Neutrophil (primary cell): Measurements from ENCODE around the gene ERP29.

ENCODE experiments used
- H3K27ac ChIP-seq: fragments of 200-600 bp; sonication (generic); 2 replicates; pipeline ENCODE4 v1.5.1; 2016; ENCODE audit warnings: mild to moderate bottlenecking, moderate library complexity
- H3K27me3 ChIP-seq: fragments of 200-600 bp; sonication (generic); 2 replicates; pipeline ENCODE4 v1.6.0; 2016; ENCODE audit warnings: mild to moderate bottlenecking
- H3K36me3 ChIP-seq: fragments of 200-600 bp; sonication (generic); 2 replicates; pipeline ENCODE4 v1.5.1; 2017
- H3K4me1 ChIP-seq, 2 experiments: fragments of 200-600 bp in 1 of 2; sonication (generic) in 1 of 2; 1 replicate in 1 of 2; 2 replicates in 1 of 2; pipeline versions ENCODE4 v1.5.1 to v1.6.1; 2013 to 2016; ENCODE audit warnings: low read depth in 1 of 2, low read length in 1 of 2, mild to moderate bottlenecking in 1 of 2, moderate library complexity in 1 of 2; ENCODE audit not compliant: control insufficient read depth in 1 of 2, insufficient read depth in 1 of 2
- H3K4me3 ChIP-seq, 2 experiments: fragments of 200-600 bp in 1 of 2; sonication (generic) in 1 of 2; 1 replicate in 1 of 2; 2 replicates in 1 of 2; pipeline ENCODE4 v1.5.1; 2013 to 2016; ENCODE audit warnings: low read depth in 1 of 2, low read length in 1 of 2, mild to moderate bottlenecking in 1 of 2, moderate library complexity in 1 of 2
- H3K9me3 ChIP-seq: fragments of 200-600 bp; sonication (generic); 2 replicates; pipeline ENCODE4 v1.5.1; 2016
- TF ChIP-seq, protein P1 (sequence below): fragments of 200-600 bp; sonication (generic); IDR thresholded peaks from 2 replicates; pipeline ENCODE4 v1.5.1; 2016; ENCODE audit warnings: antibody characterized with exemption

Gene ERP29

GRCh38 chr12:112011685-112012084 is 1.5 kb upstream of the ERP29 start:
- no peaks in the 10 kb centered on the region for H3K36me3 ChIP-seq
- peak overlapping the region; percentile 87 for H3K27ac ChIP-seq

DNA sequence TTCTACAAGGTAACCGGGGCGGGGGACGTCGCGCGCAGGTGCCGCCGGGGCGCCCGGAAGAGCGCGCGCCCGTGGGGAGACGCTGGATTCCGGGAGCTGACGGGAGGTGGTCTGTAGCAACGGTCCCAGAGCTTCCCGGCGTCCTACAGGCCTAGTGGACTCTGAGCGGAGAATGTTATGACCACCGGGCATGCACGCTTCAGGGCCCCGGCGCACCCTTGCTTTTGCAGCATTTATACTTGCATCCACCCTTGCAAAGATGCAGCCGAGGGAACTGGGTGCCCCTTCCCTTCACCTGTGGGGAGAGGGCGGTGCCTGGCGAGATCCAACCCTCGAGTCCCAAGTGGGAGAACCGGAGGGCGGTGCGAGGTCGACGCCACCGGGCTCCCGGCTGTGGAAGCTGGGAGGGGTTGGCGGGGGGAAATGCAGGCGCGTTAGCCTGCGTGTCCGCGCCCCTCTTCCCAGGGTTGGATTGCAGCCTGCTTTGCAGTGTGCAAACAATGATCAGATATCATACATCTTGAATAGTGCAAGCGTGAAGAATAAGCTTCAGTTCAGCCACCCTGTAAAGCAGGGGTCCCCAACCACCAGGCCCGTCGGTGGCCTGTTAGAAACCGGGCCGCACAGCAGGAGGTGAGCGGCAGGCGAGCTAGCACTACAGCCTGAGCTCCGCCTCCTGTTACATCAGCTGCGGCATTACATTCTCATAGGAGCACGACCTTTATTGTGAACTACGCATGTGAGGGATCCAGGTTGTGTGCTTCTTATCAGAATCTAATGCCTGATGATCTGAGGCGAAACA is 576 bp downstream of the ERP29 start:
- Histone ChIP-seq H3K27me3 (no peaks in the 10 kb centered on the region), H3K4me1 (peaks cover 51 to 53% of the 10 kb centered on the region in 2 experiments), H3K4me3 (peak overlapping the region; percentile 89 to 90), H3K9me3 (no peaks in the 10 kb centered on the region), H3K36me3 (no peaks in the 10 kb centered on the region), H3K27ac (peak overlapping the region; percentile 87)
- TF ChIP-seq, protein P1, sequence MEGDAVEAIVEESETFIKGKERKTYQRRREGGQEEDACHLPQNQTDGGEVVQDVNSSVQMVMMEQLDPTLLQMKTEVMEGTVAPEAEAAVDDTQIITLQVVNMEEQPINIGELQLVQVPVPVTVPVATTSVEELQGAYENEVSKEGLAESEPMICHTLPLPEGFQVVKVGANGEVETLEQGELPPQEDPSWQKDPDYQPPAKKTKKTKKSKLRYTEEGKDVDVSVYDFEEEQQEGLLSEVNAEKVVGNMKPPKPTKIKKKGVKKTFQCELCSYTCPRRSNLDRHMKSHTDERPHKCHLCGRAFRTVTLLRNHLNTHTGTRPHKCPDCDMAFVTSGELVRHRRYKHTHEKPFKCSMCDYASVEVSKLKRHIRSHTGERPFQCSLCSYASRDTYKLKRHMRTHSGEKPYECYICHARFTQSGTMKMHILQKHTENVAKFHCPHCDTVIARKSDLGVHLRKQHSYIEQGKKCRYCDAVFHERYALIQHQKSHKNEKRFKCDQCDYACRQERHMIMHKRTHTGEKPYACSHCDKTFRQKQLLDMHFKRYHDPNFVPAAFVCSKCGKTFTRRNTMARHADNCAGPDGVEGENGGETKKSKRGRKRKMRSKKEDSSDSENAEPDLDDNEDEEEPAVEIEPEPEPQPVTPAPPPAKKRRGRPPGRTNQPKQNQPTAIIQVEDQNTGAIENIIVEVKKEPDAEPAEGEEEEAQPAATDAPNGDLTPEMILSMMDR: no peak

More at GRCh38 chr12:112011685-112012084, 1.5 kb upstream of the ERP29 start:
- TF ChIP-seq, protein P1: no peak
- no peaks in the 10 kb centered on the region for H3K27me3 ChIP-seq
- H3K4me3 ChIP-seq: peak overlapping the region; percentile 89 to 90
- H3K4me1 ChIP-seq: peaks cover 43 to 44% of the 10 kb centered on the region in 2 experiments
- no peaks in the 10 kb centered on the region for H3K9me3 ChIP-seq

- no peaks in the 10 kb centered on the region for H3K9me3 ChIP-seq
- H3K27me3 ChIP-seq: no peaks in the 10 kb centered on the region
- TF ChIP-seq, protein P1: no peak
- H3K4me1 ChIP-seq: peaks cover 59 to 66% of the 10 kb centered on the region in 2 experiments
- no peak overlapping the region for H3K4me3 ChIP-seq
- peak overlapping the region; percentile 87 for H3K27ac ChIP-seq
- peaks cover 15% of the 10 kb centered on the region for H3K36me3 ChIP-seq
These were observed 2.7 kb downstream of the ERP29 start for GRCh38 chr12:112015938-112016337.

GRCh38 chr12:112017041-112017440 is 3.8 kb downstream of the ERP29 start:
- peaks cover 25% of the 10 kb centered on the region for H3K36me3 ChIP-seq
- H3K4me3 ChIP-seq: no peak overlapping the region
- no peak overlapping the region for H3K27ac ChIP-seq
- TF ChIP-seq, protein P1: no peak
- H3K9me3 ChIP-seq: no peaks in the 10 kb centered on the region
- no peaks in the 10 kb centered on the region for H3K27me3 ChIP-seq
- H3K4me1 ChIP-seq: peaks cover 50 to 56% of the 10 kb centered on the region in 2 experiments

DNA sequence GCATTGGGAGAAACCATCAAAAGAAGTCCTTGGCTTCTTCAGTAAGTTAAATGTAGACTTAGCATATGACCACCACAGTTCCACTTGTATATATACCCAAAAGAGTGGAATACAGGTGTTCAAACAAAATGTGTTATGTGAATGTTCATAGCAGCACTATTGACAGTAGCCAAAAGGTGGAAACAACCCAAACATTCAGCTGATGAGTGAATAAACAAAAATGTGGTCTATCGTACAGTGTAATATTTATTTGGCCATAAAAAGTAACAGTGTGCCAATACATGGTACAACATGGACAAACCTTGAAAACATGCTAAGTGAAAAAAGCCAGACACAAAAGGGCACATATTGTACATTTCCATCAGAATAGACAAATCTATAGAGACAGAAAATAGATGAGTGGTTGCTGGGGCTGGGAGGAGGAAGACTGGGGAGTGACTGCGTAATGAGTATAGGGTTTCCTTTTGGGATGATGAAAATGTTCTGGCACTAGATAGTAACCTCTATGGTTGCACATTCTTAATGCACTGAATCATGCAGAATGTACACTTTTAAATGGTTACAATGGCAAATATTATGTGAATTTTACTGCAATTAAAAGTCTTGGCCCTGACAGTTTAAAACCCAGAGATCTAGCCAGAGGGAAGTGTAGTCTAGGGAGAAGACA is 5.5 kb downstream of the ERP29 start:
- H3K4me3 ChIP-seq: no peak overlapping the region
- peaks cover 40% of the 10 kb centered on the region for H3K36me3 ChIP-seq
- no peaks in the 10 kb centered on the region for H3K9me3 ChIP-seq
- peak overlapping the region; percentile 57 for H3K27ac ChIP-seq
- H3K27me3 ChIP-seq: no peaks in the 10 kb centered on the region
- peaks cover 38 to 46% of the 10 kb centered on the region in 2 experiments for H3K4me1 ChIP-seq
- TF ChIP-seq, protein P1: no peak
